Measurements from ENCODE around the gene TDRD1. TPM values are rescaled to one million over a fixed set of nuclear protein-coding genes. Genes with fewer than 3 reads are reported as not detected.

The TDRD1 gene
- total and polyA plus RNA-seq, 4 donors = 0.01 to 0.17 (median 0.07) TPM

DNA sequence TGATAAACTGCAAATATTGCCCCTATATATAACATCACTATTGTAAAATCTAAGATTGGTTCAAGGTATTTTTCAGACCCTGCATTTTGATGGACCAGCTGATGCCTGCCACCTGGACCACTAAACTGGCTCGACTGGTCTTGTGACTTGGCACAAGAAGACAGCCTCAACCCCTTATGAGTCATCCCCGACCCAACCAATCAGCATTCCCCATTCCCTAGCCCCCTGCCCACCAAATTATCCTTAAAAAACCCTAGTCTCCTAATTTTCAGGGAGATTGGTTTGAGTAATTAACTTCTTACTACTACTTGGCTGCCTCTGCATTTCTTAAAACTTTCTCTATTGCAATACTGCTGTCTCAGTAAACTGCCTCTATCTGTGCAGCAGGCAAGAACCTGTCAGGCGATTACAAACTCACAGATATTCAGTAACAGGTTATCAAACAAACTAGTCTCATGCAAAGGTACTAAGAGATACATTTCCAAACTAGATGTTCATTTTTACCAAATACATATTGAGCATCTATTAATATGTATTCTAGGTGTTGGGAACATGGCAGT is 10.6 kb upstream of the TDRD1 start:
- Histone ChIP-seq H3K4me3 (ENCODE audit: low read depth in 1 of 3, low read length in 3 of 3) (no peak overlapping the region), H3K36me3 (ENCODE audit: control insufficient read depth in 4 of 4, insufficient read depth in 3 of 4, low read depth in 1 of 4, low read length in 3 of 4) (no peaks in the 10 kb centered on the region), H3K4me1 (ENCODE audit: control insufficient read depth in 4 of 4, insufficient read depth in 4 of 4, low read length in 3 of 4) (peaks cover 0 to 13% (median 8%) of the 10 kb centered on the region in 4 donors)

DNA sequence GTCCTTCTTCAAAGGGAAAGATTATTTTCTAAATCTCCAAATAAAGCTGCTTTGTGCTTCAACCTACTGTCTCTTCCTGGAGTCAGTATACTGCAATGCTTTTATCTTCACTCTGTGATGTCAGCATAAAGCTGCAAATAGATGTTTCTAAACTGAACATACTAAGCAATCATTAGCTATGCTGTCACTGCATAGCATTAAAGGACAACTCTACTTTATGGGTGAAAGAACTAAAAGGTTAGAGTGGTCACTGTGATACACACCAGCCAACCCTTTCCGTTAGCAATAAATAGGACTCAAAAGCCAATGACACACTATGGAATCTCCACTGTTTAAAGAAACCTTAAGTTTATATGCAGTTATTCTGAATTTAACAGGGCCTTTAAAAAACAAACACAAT is 6.9 kb upstream of the TDRD1 start:
- H3K27ac ChIP-seq (ENCODE audit: low read depth in 1 of 2, low read length in 2 of 2) = no peak overlapping the region
- H3K4me3 ChIP-seq (ENCODE audit: low read depth in 1 of 3, low read length in 3 of 3) = peak overlapping the region in 1 of 3 donors; percentile 89
- WGBS = 53% methylated on average over 1 of the region's 1 CpG
- TF ChIP-seq NR2F2 (IDR thresholded peaks at IDR 0.05) = no peak
- TF ChIP-seq, protein P1, sequence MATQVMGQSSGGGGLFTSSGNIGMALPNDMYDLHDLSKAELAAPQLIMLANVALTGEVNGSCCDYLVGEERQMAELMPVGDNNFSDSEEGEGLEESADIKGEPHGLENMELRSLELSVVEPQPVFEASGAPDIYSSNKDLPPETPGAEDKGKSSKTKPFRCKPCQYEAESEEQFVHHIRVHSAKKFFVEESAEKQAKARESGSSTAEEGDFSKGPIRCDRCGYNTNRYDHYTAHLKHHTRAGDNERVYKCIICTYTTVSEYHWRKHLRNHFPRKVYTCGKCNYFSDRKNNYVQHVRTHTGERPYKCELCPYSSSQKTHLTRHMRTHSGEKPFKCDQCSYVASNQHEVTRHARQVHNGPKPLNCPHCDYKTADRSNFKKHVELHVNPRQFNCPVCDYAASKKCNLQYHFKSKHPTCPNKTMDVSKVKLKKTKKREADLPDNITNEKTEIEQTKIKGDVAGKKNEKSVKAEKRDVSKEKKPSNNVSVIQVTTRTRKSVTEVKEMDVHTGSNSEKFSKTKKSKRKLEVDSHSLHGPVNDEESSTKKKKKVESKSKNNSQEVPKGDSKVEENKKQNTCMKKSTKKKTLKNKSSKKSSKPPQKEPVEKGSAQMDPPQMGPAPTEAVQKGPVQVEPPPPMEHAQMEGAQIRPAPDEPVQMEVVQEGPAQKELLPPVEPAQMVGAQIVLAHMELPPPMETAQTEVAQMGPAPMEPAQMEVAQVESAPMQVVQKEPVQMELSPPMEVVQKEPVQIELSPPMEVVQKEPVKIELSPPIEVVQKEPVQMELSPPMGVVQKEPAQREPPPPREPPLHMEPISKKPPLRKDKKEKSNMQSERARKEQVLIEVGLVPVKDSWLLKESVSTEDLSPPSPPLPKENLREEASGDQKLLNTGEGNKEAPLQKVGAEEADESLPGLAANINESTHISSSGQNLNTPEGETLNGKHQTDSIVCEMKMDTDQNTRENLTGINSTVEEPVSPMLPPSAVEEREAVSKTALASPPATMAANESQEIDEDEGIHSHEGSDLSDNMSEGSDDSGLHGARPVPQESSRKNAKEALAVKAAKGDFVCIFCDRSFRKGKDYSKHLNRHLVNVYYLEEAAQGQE (IDR thresholded peaks at IDR 0.05) = no peak
- no peak for TF ChIP-seq FOXA1 (IDR thresholded peaks at IDR 0.05)
- no peak for TF ChIP-seq HNF4G (IDR thresholded peaks at IDR 0.05)
- no peak for TF ChIP-seq ZBTB33 (IDR thresholded peaks at IDR 0.05)
- TF ChIP-seq HNF4A (conservative IDR thresholded peaks at IDR 0.05) = no peak
- TF ChIP-seq RAD21 (IDR thresholded peaks at IDR 0.05) = no peak
- no peaks in the 10 kb centered on the region for H3K36me3 ChIP-seq (ENCODE audit: control insufficient read depth in 4 of 4, insufficient read depth in 3 of 4, low read depth in 1 of 4, low read length in 3 of 4)
- peak overlapping the region in 1 of 2 donors; percentile 77 for H3K9ac ChIP-seq (ENCODE audit: low read depth in 1 of 2, low read length in 2 of 2)
- peaks cover 0 to 16% (median 8%) of the 10 kb centered on the region in 4 donors for H3K4me1 ChIP-seq (ENCODE audit: control insufficient read depth in 4 of 4, insufficient read depth in 4 of 4, low read length in 3 of 4)
- H3K9me3 ChIP-seq (ENCODE audit: control insufficient read depth in 4 of 4, low read length in 3 of 4) = peaks cover 2 to 6% (median 3%) of the 10 kb centered on the region in 4 donors
- DNase-seq (ENCODE audit: low spot score) = no peak
- no peaks in the 10 kb centered on the region for H3K27me3 ChIP-seq (ENCODE audit: control insufficient read depth in 4 of 4, insufficient read depth in 4 of 4, low read length in 3 of 4)

More for the DNA sequence above, 10.6 kb upstream of the TDRD1 start:
- no peak overlapping the region for H3K9ac ChIP-seq (ENCODE audit: low read depth in 1 of 2, low read length in 2 of 2)
- WGBS = 95% methylated on average over 3 of the region's 3 CpGs
- H3K9me3 ChIP-seq (ENCODE audit: control insufficient read depth in 4 of 4, low read length in 3 of 4) = peaks cover 2 to 6% (median 3%) of the 10 kb centered on the region in 4 donors
- H3K27ac ChIP-seq (ENCODE audit: low read depth in 1 of 2, low read length in 2 of 2) = no peak overlapping the region
- no peak for DNase-seq (ENCODE audit: low spot score)
- no peaks in the 10 kb centered on the region for H3K27me3 ChIP-seq (ENCODE audit: control insufficient read depth in 4 of 4, insufficient read depth in 4 of 4, low read length in 3 of 4)
- TF ChIP-seq CTCF (IDR thresholded peaks at IDR 0.05; ENCODE audit: low read depth, low read length, missing input control) (no peak), RAD21 (IDR thresholded peaks at IDR 0.05) (no peak), FOXA2 (IDR thresholded peaks at IDR 0.05) (no peak), TAF1 (conservative IDR thresholded peaks at IDR 0.05) (no peak), RXRA (IDR thresholded peaks at IDR 0.05) (no peak), ATF3 (IDR thresholded peaks at IDR 0.05) (no peak)
